Mesothelial cell of epicardium (in vitro differentiated cells): ENCODE measurements around the gene ZYG11B. TPM values are rescaled to one million over a fixed set of nuclear protein-coding genes. Genes with fewer than 3 reads are reported as not detected.
"Not testable (repeated sequence)": the region's sequence is repeated elsewhere in the genome, so short reads cannot be mapped to it uniquely, and the experiment has no call there.

Experiments
- DNase-seq, 2 experiments: peaks; one replicate each; pipeline ENCODE4 v3.0.0; 2021; ENCODE audit warnings: low spot score in 2 of 2; ENCODE audit not compliant: unreplicated experiment in 2 of 2
- H3K27ac Mint-ChIP-seq: 2 replicates; pipeline ENCODE4 v1.8.0; 2021; ENCODE audit warnings: mixed read lengths
- H3K27me3 Mint-ChIP-seq: 2 replicates; pipeline ENCODE4 v1.8.0; 2021; ENCODE audit warnings: low read depth, mixed read lengths
- H3K36me3 Mint-ChIP-seq: 2 replicates; pipeline ENCODE4 v1.8.0; 2021; ENCODE audit warnings: mixed read lengths
- H3K4me1 Mint-ChIP-seq: 2 replicates; pipeline ENCODE4 v1.8.0; 2021; ENCODE audit warnings: mixed read lengths
- H3K4me3 Mint-ChIP-seq: 2 replicates; pipeline ENCODE4 v1.8.0; 2021; ENCODE audit warnings: mild to moderate bottlenecking, moderate library complexity, mixed read lengths
- H3K9me3 Mint-ChIP-seq: 2 replicates; pipeline ENCODE4 v1.8.0; 2021; ENCODE audit warnings: mixed read lengths
- total RNA-seq: library from RNA; stranded (reverse); gene quantifications from 3 replicates; pipeline ENCODE4 v1.2.1, GENCODE V29; 2021
- TF ChIP-seq, protein P1 (sequence below): fragments of 200-600 bp; sonication (generic); IDR thresholded peaks from one replicate; pipeline ENCODE4 v1.5.0; 2021; ENCODE audit warnings: antibody characterized with exemption; ENCODE audit not compliant: unreplicated experiment

Gene ZYG11B
- total RNA-seq, 1 donor from 2014 or later = 32.5 TPM

DNA sequence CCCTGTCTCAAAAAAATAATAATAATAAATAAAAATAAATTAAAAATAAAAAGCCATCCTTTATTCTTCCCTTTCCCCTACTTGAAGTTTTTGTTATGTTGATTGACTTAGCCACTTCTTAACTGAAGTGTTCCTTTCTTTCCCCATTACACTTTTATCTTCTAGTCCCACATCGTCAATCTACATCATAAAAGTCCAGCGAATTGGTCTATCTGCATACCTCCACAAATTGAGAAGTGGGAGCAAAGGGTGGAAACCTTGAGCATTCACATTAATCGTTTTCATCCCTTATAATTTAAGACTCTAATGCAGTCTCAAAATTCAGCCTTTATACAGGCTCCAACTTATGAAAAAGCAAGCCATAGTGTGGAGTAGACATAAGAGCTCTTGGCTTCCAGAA lies 109.8 kb downstream of the ZYG11B start:
- Mint-ChIP-seq H3K36me3 (no peaks in the 10 kb centered on the region), H3K27me3 (peaks cover 4% of the 10 kb centered on the region), H3K9me3 (no peaks in the 10 kb centered on the region), H3K4me1 (no peaks in the 10 kb centered on the region), H3K4me3 (no peak overlapping the region), H3K27ac (no peak overlapping the region)
- TF ChIP-seq, protein P1, sequence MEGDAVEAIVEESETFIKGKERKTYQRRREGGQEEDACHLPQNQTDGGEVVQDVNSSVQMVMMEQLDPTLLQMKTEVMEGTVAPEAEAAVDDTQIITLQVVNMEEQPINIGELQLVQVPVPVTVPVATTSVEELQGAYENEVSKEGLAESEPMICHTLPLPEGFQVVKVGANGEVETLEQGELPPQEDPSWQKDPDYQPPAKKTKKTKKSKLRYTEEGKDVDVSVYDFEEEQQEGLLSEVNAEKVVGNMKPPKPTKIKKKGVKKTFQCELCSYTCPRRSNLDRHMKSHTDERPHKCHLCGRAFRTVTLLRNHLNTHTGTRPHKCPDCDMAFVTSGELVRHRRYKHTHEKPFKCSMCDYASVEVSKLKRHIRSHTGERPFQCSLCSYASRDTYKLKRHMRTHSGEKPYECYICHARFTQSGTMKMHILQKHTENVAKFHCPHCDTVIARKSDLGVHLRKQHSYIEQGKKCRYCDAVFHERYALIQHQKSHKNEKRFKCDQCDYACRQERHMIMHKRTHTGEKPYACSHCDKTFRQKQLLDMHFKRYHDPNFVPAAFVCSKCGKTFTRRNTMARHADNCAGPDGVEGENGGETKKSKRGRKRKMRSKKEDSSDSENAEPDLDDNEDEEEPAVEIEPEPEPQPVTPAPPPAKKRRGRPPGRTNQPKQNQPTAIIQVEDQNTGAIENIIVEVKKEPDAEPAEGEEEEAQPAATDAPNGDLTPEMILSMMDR = no peak
- no peak for DNase-seq

DNA sequence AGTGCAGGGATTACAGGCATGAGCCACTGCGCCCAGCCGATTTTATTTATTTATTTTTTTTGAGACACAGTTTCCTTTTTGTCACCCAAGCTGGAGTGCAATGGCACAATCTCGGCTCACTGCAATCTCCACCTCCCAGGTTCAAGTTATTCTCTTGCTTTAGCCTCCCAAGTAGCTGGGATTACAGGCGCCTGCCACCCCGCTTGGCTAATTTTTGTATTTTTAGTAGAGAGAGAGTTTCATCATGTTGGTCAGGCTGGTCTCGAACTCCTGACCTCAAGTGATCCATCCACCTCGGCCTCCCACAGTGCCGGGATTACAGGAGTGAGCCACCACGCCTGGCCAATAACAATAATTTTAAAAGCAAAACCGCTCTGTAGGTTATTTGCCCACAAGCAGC lies 112.9 kb downstream of the ZYG11B start:
- not testable (repeated sequence) for H3K27ac Mint-ChIP-seq, H3K9me3 Mint-ChIP-seq, H3K4me1 Mint-ChIP-seq, DNase-seq, H3K36me3 Mint-ChIP-seq, H3K4me3 Mint-ChIP-seq
- H3K27me3 Mint-ChIP-seq = peaks cover 32% of the 10 kb centered on the region

- Mint-ChIP-seq H3K4me1 (peaks cover 2% of the 10 kb centered on the region), H3K4me3 (peak within 1 kb of the TSS; percentile 55), H3K36me3 (no peaks in the 10 kb centered on the region), H3K27ac (no peak within 1 kb of the TSS), H3K9me3 (no peaks in the 10 kb centered on the region), H3K27me3 (peaks cover 46% of the 10 kb centered on the region)
- peak; percentile 46 to 63 for DNase-seq
- TF ChIP-seq, protein P1 = peak; percentile 39
Measured at GRCh38 chr1:52842643-52843310, 116.5 kb downstream of the ZYG11B start, which contains the start of gene ZYG11A. ZYG11A (plus strand) TSS chr1:52842760; CDS start chr1:52842884, 124 bp downstream.

- H3K36me3 Mint-ChIP-seq, DNase-seq, H3K27ac Mint-ChIP-seq, H3K9me3 Mint-ChIP-seq, H3K4me1 Mint-ChIP-seq, H3K4me3 Mint-ChIP-seq: not testable (repeated sequence)
- peaks cover 48% of the 10 kb centered on the region for H3K27me3 Mint-ChIP-seq
Measured at GRCh38 chr1:52845119-52845518, 118.9 kb downstream of the ZYG11B start.

DNA sequence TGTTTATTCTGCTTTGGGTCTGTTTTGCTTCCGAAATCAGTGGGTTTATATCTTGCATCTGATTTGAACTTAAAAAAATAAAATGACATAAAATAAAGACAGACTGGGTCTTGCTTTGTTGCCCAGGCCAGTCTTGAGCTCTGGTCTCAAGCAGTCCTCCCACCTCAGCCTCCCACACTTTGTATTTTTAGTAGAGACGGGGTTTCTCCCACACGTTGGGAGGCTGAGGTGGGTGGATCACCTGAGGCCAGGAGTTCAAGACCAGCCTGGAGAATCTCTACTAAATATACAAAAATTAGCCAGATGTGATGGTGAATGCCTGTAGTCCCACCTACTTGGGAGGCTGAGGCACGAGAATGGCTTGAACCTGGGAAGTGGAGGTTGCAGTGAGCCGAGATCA lies 122.2 kb downstream of the ZYG11B start:
- Mint-ChIP-seq H3K9me3 (no peaks in the 10 kb centered on the region), H3K27ac (no peak overlapping the region), H3K4me3 (no peak overlapping the region), H3K27me3 (peaks cover 24% of the 10 kb centered on the region), H3K36me3 (no peaks in the 10 kb centered on the region), H3K4me1 (no peaks in the 10 kb centered on the region)
- TF ChIP-seq, protein P1 = no peak
- no peak for DNase-seq

- H3K4me1 Mint-ChIP-seq = no peaks in the 10 kb centered on the region
- no peak overlapping the region for H3K27ac Mint-ChIP-seq
- no peak for DNase-seq
- no peaks in the 10 kb centered on the region for H3K36me3 Mint-ChIP-seq
- peaks cover 6% of the 10 kb centered on the region for H3K27me3 Mint-ChIP-seq
- no peak overlapping the region for H3K4me3 Mint-ChIP-seq
- no peaks in the 10 kb centered on the region for H3K9me3 Mint-ChIP-seq
- TF ChIP-seq, protein P1 = no peak
Measured at GRCh38 chr1:52850951-52851350, 124.7 kb downstream of the ZYG11B start.

- H3K36me3 Mint-ChIP-seq = no peaks in the 10 kb centered on the region
- H3K4me1 Mint-ChIP-seq = no peaks in the 10 kb centered on the region
- DNase-seq = no peak
- no peaks in the 10 kb centered on the region for H3K9me3 Mint-ChIP-seq
- TF ChIP-seq, protein P1 = no peak
- no peak overlapping the region for H3K27ac Mint-ChIP-seq
- H3K27me3 Mint-ChIP-seq = peaks cover 2% of the 10 kb centered on the region
- H3K4me3 Mint-ChIP-seq = no peak overlapping the region
Measured at GRCh38 chr1:52852854-52853253, 126.6 kb downstream of the ZYG11B start.
